ENCODE measurements around the gene BNIP1. TPM values are rescaled to one million over a fixed set of nuclear protein-coding genes. Genes with fewer than 3 reads are reported as not detected.

BNIP1 gene
- polyA plus RNA-seq, 3 donors: 9.2 to 13.6 (median 9.8) TPM

GRCh38 chr5:173205916-173206315 lies 61.6 kb downstream of the BNIP1 start:
- Histone ChIP-seq H3K27me3 (ENCODE audit: control insufficient read depth in 2 of 2, insufficient read depth in 2 of 2, low read length in 2 of 2) (peaks cover 0 to 20% of the 10 kb centered on the region in 2 donors), H3K9me3 (replicated peaks in 1 of 2; ENCODE audit: control insufficient read depth in 1 of 2, insufficient read depth in 1 of 2, low read length in 2 of 2) (no peaks in the 10 kb centered on the region), H2AFZ (ENCODE audit: insufficient read depth, low read depth, low read length, poor library complexity, severe bottlenecking) (no peak overlapping the region), H3K79me2 (ENCODE audit: insufficient read depth, low read length) (no peaks in the 10 kb centered on the region), H3K4me1 (ENCODE audit: control insufficient read depth in 1 of 2, insufficient read depth in 2 of 2, low read length in 2 of 2) (no peaks in the 10 kb centered on the region), H3K4me3 (replicated peaks in 1 of 3; ENCODE audit: low read depth in 2 of 3, low read length in 3 of 3) (no peak overlapping the region), H3K9ac (ENCODE audit: insufficient read depth, low read length, poor library complexity, severe bottlenecking) (no peak overlapping the region), H4K20me1 (ENCODE audit: insufficient read depth, low read length) (no peaks in the 10 kb centered on the region), H3K27ac (ENCODE audit: low read depth in 1 of 2, low read length in 2 of 2) (no peak overlapping the region), H3K4me2 (replicated peaks; ENCODE audit: extremely low read depth, low read length, poor library complexity, severe bottlenecking) (no peak overlapping the region), H3K36me3 (replicated peaks in 1 of 2; ENCODE audit: control insufficient read depth in 1 of 2, insufficient read depth in 2 of 2, low read length in 2 of 2) (no peaks in the 10 kb centered on the region)
- H3K4me3 Mint-ChIP-seq: peak overlapping the region in 1 of 2 donors; percentile 46
- H3K36me3 Mint-ChIP-seq: no peaks in the 10 kb centered on the region
- peaks cover 0 to 4% (median 3%) of the 10 kb centered on the region in 7 donors for H3K9me3 Mint-ChIP-seq
- no peak for DNase-seq
- no peak overlapping the region for H3K27ac Mint-ChIP-seq
- TF ChIP-seq CTCF (IDR thresholded peaks at IDR 0.05): no peak
- H3K27me3 Mint-ChIP-seq (ENCODE audit: low read depth in 3 of 3): peaks cover 24 to 51% (median 47%) of the 10 kb centered on the region in 3 donors
- H3K4me1 Mint-ChIP-seq: no peaks in the 10 kb centered on the region
- no CpG with 5 or more reads among the region's 6 CpGs for WGBS (ENCODE audit: insufficient coverage)
- intact Hi-C loops (cut with micrococcal nuclease): loop anchor here in 1 of 2 donors (10.0 kb wide), 1 partner anchor 231 kb away; no protein-coding TSS in a partner anchor

- no peaks in the 10 kb centered on the region for H3K4me1 ChIP-seq (ENCODE audit: control insufficient read depth in 1 of 2, insufficient read depth in 2 of 2, low read length in 2 of 2)
- no peak for TF ChIP-seq CTCF (IDR thresholded peaks at IDR 0.05)
- H2AFZ ChIP-seq (ENCODE audit: insufficient read depth, low read depth, low read length, poor library complexity, severe bottlenecking): no peak overlapping the region
- intact Hi-C loops (cut with micrococcal nuclease): loop anchor here in 1 of 2 donors (10.0 kb wide), 1 partner anchor 233 kb away; no protein-coding TSS in a partner anchor
- Mint-ChIP-seq H3K27me3 (ENCODE audit: low read depth in 3 of 3) (peaks cover 15 to 38% (median 29%) of the 10 kb centered on the region in 3 donors), H3K4me1 (no peaks in the 10 kb centered on the region), H3K36me3 (no peaks in the 10 kb centered on the region), H3K9me3 (peaks cover 0 to 5% (median 2%) of the 10 kb centered on the region in 7 donors), H3K27ac (no peak overlapping the region), H3K4me3 (peak overlapping the region in 1 of 2 donors; percentile 11)
- WGBS (ENCODE audit: insufficient coverage): 98% methylated on average over 5 of the region's 7 CpGs
- H4K20me1 ChIP-seq (ENCODE audit: insufficient read depth, low read length): no peaks in the 10 kb centered on the region
- no peaks in the 10 kb centered on the region for H3K36me3 ChIP-seq (replicated peaks in 1 of 2; ENCODE audit: control insufficient read depth in 1 of 2, insufficient read depth in 2 of 2, low read length in 2 of 2)
- DNase-seq: no peak
- no peak overlapping the region for H3K9ac ChIP-seq (ENCODE audit: insufficient read depth, low read length, poor library complexity, severe bottlenecking)
- H3K4me3 ChIP-seq (replicated peaks in 1 of 3; ENCODE audit: low read depth in 2 of 3, low read length in 3 of 3): no peak overlapping the region
- no peaks in the 10 kb centered on the region for H3K9me3 ChIP-seq (replicated peaks in 1 of 2; ENCODE audit: control insufficient read depth in 1 of 2, insufficient read depth in 1 of 2, low read length in 2 of 2)
- peaks cover 0 to 3% of the 10 kb centered on the region in 2 donors for H3K27me3 ChIP-seq (ENCODE audit: control insufficient read depth in 2 of 2, insufficient read depth in 2 of 2, low read length in 2 of 2)
- H3K27ac ChIP-seq (ENCODE audit: low read depth in 1 of 2, low read length in 2 of 2): no peak overlapping the region
- no peaks in the 10 kb centered on the region for H3K79me2 ChIP-seq (ENCODE audit: insufficient read depth, low read length)
- no peak overlapping the region for H3K4me2 ChIP-seq (replicated peaks; ENCODE audit: extremely low read depth, low read length, poor library complexity, severe bottlenecking)
Measured at GRCh38 chr5:173208296-173208695, 64.0 kb downstream of the BNIP1 start.

All from CD14-positive monocyte (primary cell).